GM18520 (cell line): ENCODE results near the gene PRRG3.

Experiments
- ATAC-seq: cut with Tn5 transposase; IDR thresholded peaks from one replicate; pipeline ENCODE4 v1.9.1; 2021; ENCODE audit not compliant: unreplicated experiment

Gene PRRG3

DNA sequence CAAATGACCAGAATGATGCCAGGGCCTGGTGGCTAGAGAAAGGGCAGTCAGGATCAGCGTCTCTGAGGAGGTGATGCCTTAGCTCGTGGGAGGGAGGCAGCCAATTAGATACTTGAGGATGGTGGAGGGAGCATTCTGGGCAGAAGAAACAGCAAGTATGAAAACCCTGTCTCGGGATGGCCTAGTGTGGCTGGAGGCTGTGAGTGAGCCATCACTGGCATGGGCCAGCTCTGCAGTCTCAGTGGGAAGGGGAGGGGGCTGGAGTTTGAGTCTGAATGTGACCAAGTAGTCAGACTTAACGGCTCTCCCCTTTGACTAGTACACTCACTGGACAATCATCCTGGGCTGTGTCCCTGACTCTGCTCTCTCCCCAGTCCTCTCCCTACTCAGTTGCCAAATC is 46.3 kb downstream of the PRRG3 start:
- ATAC-seq: no peak

DNA sequence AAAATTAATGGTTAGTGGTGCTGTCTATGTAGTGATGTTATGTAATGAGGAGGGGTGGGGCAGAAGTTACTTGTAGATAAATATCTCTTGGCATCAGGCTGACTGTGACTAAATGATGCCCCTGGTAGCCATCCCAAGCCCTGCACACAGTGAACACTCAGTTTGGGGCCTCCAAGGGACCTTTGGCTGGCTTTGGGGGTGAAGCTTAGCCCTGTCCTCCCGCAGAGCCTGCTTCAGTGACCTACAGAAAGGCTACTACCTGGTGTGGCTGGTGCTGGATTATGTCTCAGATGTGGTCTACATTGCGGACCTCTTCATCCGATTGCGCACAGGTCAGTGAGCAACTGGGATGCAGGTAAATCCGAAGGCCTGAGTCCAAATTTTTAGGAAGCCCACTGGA is 47.1 kb downstream of the PRRG3 start:
- ATAC-seq: no peak

- ATAC-seq: no peak
Measured at GRCh38 chrX:151743651-151744470, 48.6 kb downstream of the PRRG3 start.

DNA sequence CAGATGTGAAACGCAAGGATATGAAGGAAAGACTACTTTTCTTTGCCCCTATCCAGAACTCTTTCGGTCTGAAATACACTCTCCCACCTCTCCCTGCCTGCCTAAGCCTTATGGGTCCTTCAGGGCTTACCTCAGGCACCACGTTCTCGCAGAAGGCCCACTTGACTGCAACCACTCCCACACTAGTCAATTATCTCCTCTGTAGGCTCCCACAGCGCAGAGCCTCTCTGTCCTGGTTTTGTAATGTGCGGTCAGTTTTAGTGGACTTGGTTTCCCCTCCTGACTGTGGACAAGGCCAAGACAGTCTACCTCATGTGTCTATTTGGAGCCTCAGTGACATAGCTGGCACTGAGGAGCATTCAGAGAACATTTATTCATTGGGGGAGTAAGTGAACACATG is 50.4 kb downstream of the PRRG3 start:
- no peak for ATAC-seq

GRCh38 chrX:151746502-151746901 is 51.2 kb downstream of the PRRG3 start:
- ATAC-seq: no peak

DNA sequence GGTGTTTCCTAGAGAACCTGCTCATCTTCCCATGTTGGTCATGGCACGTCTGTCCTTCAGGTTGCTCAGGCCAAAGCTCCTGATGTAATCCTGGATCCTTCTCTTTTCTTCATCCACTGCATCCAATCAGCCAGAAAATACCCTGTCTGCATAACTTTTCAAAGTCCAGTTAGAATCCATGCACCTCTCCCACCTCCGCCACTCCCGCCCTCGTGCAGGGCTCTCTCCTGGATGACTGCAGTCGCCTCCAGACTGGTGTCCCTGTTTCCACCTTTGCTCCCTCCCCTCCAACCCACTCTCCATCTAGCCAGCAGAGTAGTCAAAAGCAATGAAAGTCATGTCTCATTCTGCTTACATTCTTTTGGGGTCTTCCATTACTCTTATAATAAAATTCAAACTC is 55.3 kb downstream of the PRRG3 start:
- no peak for ATAC-seq

GRCh38 chrX:151752847-151753246 is 57.6 kb downstream of the PRRG3 start:
- ATAC-seq: no peak

- peak; percentile 64 for ATAC-seq
Measured at GRCh38 chrX:151753313-151754046, 58.2 kb downstream of the PRRG3 start.

- no peak for ATAC-seq
Measured at GRCh38 chrX:151754047-151754429, 58.8 kb downstream of the PRRG3 start.

GRCh38 chrX:151754641-151755215 is 59.5 kb downstream of the PRRG3 start:
- ATAC-seq: no peak
